Effector memory CD4-positive, alpha-beta T cell (primary cell): ENCODE measurements around the gene MYOF.

Source experiments
- DNase-seq, 3 donors: peaks; one replicate each; pipeline ENCODE4 v3.0.0-alpha.2; 2020
- H3K27ac ChIP-seq: 2 replicates; pipeline ENCODE4 v1.7.0; 2013; ENCODE audit warnings: mild to moderate bottlenecking, low read length, moderate library complexity; ENCODE audit not compliant: insufficient read depth, poor library complexity, severe bottlenecking
- H3K27me3 ChIP-seq: replicated peaks from 2 replicates; pipeline ENCODE4 v1.7.0; 2013; ENCODE audit warnings: mild to moderate bottlenecking, low read length; ENCODE audit not compliant: insufficient read depth, control insufficient read depth, poor library complexity, severe bottlenecking
- H3K36me3 ChIP-seq: 2 replicates; pipeline ENCODE4 v1.7.0; 2013; ENCODE audit warnings: mild to moderate bottlenecking, low read length, moderate library complexity; ENCODE audit not compliant: control insufficient read depth, insufficient read depth
- H3K4me1 ChIP-seq: 2 replicates; pipeline ENCODE4 v1.7.0; 2013; ENCODE audit warnings: low read length, mild to moderate bottlenecking; ENCODE audit not compliant: control insufficient read depth, insufficient read depth, poor library complexity, severe bottlenecking
- H3K4me3 ChIP-seq: 2 replicates; pipeline ENCODE4 v1.7.0; 2013; ENCODE audit warnings: low read length, low read depth, mild to moderate bottlenecking; ENCODE audit not compliant: insufficient read depth, poor library complexity, severe bottlenecking
- H3K9me3 ChIP-seq: 2 replicates; pipeline ENCODE4 v1.7.0; 2013; ENCODE audit warnings: mild to moderate bottlenecking, low read length, moderate library complexity; ENCODE audit not compliant: control insufficient read depth

MYOF gene

DNA sequence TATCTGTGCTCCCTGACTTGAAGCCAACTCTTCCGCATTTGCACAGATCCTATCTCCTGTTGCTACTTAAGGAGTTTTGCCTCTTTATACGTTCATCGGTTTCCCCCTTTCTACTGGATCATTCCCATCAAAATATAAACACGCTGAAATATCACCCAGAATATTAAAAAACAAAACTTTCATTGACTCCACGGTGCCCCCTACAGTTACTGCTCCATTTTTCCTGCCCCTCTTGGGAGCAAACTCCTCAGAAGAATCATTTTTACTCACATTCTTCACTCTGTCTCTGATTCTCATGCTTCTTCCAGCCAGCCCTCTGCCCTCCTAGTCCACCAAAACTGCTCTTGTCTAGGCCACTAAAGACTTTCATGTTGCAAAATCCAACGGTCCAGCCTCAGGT, 66.4 kb downstream of the MYOF start:
- Histone ChIP-seq H3K4me3 (no peak overlapping the region), H3K27ac (no peak overlapping the region), H3K9me3 (no peaks in the 10 kb centered on the region), H3K27me3 (no peaks in the 10 kb centered on the region), H3K36me3 (no peaks in the 10 kb centered on the region), H3K4me1 (peaks cover 28% of the 10 kb centered on the region)
- no peak for DNase-seq

- Histone ChIP-seq H3K36me3 (no peaks in the 10 kb centered on the region), H3K4me1 (peaks cover 28% of the 10 kb centered on the region), H3K4me3 (no peak overlapping the region), H3K9me3 (no peaks in the 10 kb centered on the region), H3K27me3 (no peaks in the 10 kb centered on the region), H3K27ac (peak overlapping the region; percentile 1)
- peak in 2 of 3 donors; percentile 2 to 16 for DNase-seq
Observed at GRCh38 chr10:93413252-93413689, 68.9 kb downstream of the MYOF start.

- Histone ChIP-seq H3K36me3 (no peaks in the 10 kb centered on the region), H3K4me3 (no peak overlapping the region), H3K27me3 (no peaks in the 10 kb centered on the region), H3K9me3 (no peaks in the 10 kb centered on the region), H3K27ac (peak overlapping the region; percentile 20), H3K4me1 (peaks cover 28% of the 10 kb centered on the region)
- no peak for DNase-seq
Observed at GRCh38 chr10:93412801-93413200, 69.3 kb downstream of the MYOF start.

DNA sequence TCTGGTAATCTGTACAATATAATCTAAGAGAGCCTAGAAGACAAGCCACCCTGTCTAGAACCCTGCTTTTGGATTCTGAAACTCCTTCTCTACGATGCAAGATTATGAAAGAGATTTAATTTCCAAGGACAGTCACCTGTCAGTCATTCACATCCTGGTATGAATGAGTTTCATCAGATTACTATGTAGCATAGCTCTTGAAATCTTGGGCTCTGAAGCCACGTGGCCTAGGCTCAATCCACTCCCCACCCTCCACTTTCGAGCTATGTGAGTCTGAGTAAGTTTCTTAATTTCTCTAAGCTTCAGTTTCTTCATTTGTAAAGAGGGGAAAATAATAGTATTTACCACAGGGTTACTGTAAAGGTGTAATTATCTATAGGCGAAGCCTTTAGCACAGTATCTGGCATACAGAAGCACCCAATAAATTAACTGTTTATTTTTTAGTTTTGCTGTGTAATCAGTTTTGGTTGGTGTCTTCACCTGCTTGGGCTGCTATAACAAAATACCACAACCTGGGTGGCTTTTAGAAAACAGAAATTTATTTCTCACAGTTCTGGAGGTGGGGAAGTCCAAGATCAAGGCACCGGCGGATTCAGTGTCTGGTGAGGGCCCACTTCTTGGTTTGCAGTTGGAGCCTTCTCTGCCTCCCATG, 71.3 kb downstream of the MYOF start:
- peaks cover 28% of the 10 kb centered on the region for H3K4me1 ChIP-seq

DNA sequence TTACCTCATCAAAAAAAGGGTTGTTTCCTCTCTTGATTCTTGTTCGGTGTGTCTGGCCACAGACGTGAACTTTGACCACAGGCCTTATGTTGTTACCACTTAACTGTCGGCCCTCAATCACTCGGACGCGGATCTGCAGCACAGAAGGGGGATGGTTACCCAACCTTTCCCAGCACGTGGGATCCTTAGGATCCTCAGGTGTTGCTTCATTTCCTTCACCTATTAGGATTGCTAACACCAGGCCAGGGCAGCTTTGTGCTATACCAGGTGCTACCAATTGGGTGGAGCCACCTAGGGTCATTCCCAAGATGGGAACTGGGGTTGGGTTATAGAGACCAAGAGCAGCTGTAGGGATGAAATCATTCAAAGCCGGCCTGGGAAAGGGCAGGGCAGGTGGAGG, 73.4 kb downstream of the MYOF start:
- Histone ChIP-seq H3K9me3 (no peaks in the 10 kb centered on the region), H3K27ac (no peak overlapping the region), H3K4me3 (no peak overlapping the region), H3K4me1 (peaks cover 27% of the 10 kb centered on the region), H3K27me3 (no peaks in the 10 kb centered on the region), H3K36me3 (no peaks in the 10 kb centered on the region)
- DNase-seq: no peak

More for the DNA sequence above, 71.3 kb downstream of the MYOF start:
- Histone ChIP-seq H3K27me3 (no peaks in the 10 kb centered on the region), H3K9me3 (no peaks in the 10 kb centered on the region), H3K27ac (no peak overlapping the region), H3K36me3 (no peaks in the 10 kb centered on the region), H3K4me3 (no peak overlapping the region)
- no peak for DNase-seq

- no peaks in the 10 kb centered on the region for H3K36me3 ChIP-seq
- no peak overlapping the region for H3K27ac ChIP-seq
- peaks cover 6% of the 10 kb centered on the region for H3K4me1 ChIP-seq
- no peak for DNase-seq
- H3K9me3 ChIP-seq: no peaks in the 10 kb centered on the region
- no peak overlapping the region for H3K4me3 ChIP-seq
- no peaks in the 10 kb centered on the region for H3K27me3 ChIP-seq
Observed at GRCh38 chr10:93406364-93407145, 75.6 kb downstream of the MYOF start.

GRCh38 chr10:93404048-93404354, 78.1 kb downstream of the MYOF start:
- Histone ChIP-seq H3K9me3 (no peaks in the 10 kb centered on the region), H3K36me3 (no peaks in the 10 kb centered on the region), H3K27ac (no peak overlapping the region), H3K27me3 (no peaks in the 10 kb centered on the region), H3K4me1 (no peaks in the 10 kb centered on the region), H3K4me3 (no peak overlapping the region)
- DNase-seq: no peak

GRCh38 chr10:93403152-93404047, 78.7 kb downstream of the MYOF start:
- H3K9me3 ChIP-seq: no peaks in the 10 kb centered on the region
- no peaks in the 10 kb centered on the region for H3K4me1 ChIP-seq
- no peaks in the 10 kb centered on the region for H3K36me3 ChIP-seq
- no peak overlapping the region for H3K4me3 ChIP-seq
- DNase-seq: no peak
- no peaks in the 10 kb centered on the region for H3K27me3 ChIP-seq
- no peak overlapping the region for H3K27ac ChIP-seq

DNA sequence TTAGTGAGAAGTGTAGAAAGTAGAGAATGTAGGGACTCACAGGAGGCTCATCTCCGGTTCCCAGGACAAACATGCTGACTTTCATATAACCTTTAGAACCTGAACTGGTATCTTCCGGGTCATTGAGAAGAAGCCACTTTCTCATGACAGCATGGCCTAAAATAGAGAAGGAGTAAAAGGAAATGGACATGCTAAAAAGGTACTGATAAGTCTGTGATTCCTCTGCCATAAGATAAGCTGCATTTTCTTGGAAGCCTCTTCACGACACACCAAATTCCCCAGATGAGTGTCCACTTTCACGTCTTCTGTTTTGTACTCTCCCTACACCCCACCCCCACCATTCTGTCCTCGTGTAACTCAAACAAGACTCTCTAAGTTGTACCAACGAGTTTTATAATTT, 79.9 kb downstream of the MYOF start:
- H3K27ac ChIP-seq: no peak overlapping the region
- H3K27me3 ChIP-seq: no peaks in the 10 kb centered on the region
- DNase-seq: no peak
- H3K4me1 ChIP-seq: no peaks in the 10 kb centered on the region
- H3K36me3 ChIP-seq: no peaks in the 10 kb centered on the region
- no peak overlapping the region for H3K4me3 ChIP-seq
- H3K9me3 ChIP-seq: no peaks in the 10 kb centered on the region

DNA sequence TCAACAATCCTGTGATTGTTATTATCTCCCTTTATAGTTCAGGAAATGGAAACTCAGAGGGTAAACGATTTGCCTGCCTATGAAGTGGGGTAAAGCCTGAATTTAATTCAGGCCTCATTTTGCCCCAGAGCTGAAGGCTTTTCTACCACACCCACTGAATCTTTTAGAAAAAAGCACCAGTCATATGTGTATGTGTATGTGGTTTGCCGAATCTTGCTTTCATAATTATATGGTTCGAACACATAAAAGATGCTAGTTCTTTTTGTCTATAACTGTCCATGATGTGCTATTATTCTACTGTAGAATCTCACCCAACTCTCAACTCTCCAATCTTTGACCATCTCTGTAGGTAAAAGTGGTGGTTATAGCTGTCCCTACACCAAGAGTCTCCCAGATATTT, 83.6 kb downstream of the MYOF start:
- no peaks in the 10 kb centered on the region for H3K9me3 ChIP-seq
- H3K36me3 ChIP-seq: no peaks in the 10 kb centered on the region
- H3K4me3 ChIP-seq: no peak overlapping the region
- H3K27ac ChIP-seq: no peak overlapping the region
- H3K4me1 ChIP-seq: no peaks in the 10 kb centered on the region
- no peak for DNase-seq
- no peaks in the 10 kb centered on the region for H3K27me3 ChIP-seq
